ENCODE data around the gene QRSL1. TPM values are rescaled to one million over a fixed set of nuclear protein-coding genes. Genes with fewer than 3 reads are reported as not detected.
"Not testable (repeated sequence)": the region's sequence is repeated elsewhere in the genome, so short reads cannot be mapped to it uniquely, and the experiment has no call there.

QRSL1 gene
- polyA plus RNA-seq, 3 donors = 15.7 to 19.1 (median 18.2) TPM

GRCh38 chr6:106622412-106622811 is 7.0 kb upstream of the QRSL1 start:
- no peak for DNase-seq (ENCODE audit: low read depth in 3 of 3, low spot score in 2 of 3)

- DNase-seq (ENCODE audit: low read depth in 3 of 3, low spot score in 2 of 3) = no peak
Measured at GRCh38 chr6:106623039-106623438, 6.3 kb upstream of the QRSL1 start.

- DNase-seq (ENCODE audit: low read depth in 3 of 3, low spot score in 2 of 3) = no peak
Measured at GRCh38 chr6:106626485-106626884, 2.9 kb upstream of the QRSL1 start.

- DNase-seq (ENCODE audit: low read depth in 3 of 3, low spot score in 2 of 3) = not testable (repeated sequence)
Measured at GRCh38 chr6:106627760-106628159, 1.6 kb upstream of the QRSL1 start.

- DNase-seq (ENCODE audit: low read depth in 3 of 3, low spot score in 2 of 3) = no peak
Measured at GRCh38 chr6:106628658-106629102, 698 bp upstream of the QRSL1 start.

GRCh38 chr6:106629859-106630163 is 433 bp downstream of the QRSL1 start:
- DNase-seq (ENCODE audit: low read depth in 3 of 3, low spot score in 2 of 3) = peak in 1 of 3 donors; percentile 38

- DNase-seq (ENCODE audit: low read depth in 3 of 3, low spot score in 2 of 3) = no peak
Measured at GRCh38 chr6:106630366-106630765, 988 bp downstream of the QRSL1 start.

- no peak for DNase-seq (ENCODE audit: low read depth in 3 of 3, low spot score in 2 of 3)
Measured at GRCh38 chr6:106631346-106631745, 2.0 kb downstream of the QRSL1 start.

- no peak for DNase-seq (ENCODE audit: low read depth in 3 of 3, low spot score in 2 of 3)
Measured at GRCh38 chr6:106634565-106634964, 5.2 kb downstream of the QRSL1 start.

- no peak for DNase-seq (ENCODE audit: low read depth in 3 of 3, low spot score in 2 of 3)
Measured at GRCh38 chr6:106637051-106637716, 7.8 kb downstream of the QRSL1 start.

GRCh38 chr6:106637717-106638341 is 8.5 kb downstream of the QRSL1 start:
- DNase-seq (ENCODE audit: low read depth in 3 of 3, low spot score in 2 of 3) = no peak

GRCh38 chr6:106639812-106640211 is 10.4 kb downstream of the QRSL1 start:
- DNase-seq (ENCODE audit: low read depth in 3 of 3, low spot score in 2 of 3) = no peak

- DNase-seq (ENCODE audit: low read depth in 3 of 3, low spot score in 2 of 3) = no peak
Measured at GRCh38 chr6:106642476-106642875, 13.1 kb downstream of the QRSL1 start.

- no peak for DNase-seq (ENCODE audit: low read depth in 3 of 3, low spot score in 2 of 3)
Measured at GRCh38 chr6:106643061-106643460, 13.7 kb downstream of the QRSL1 start.

- DNase-seq (ENCODE audit: low read depth in 3 of 3, low spot score in 2 of 3) = no peak
Measured at GRCh38 chr6:106648651-106649308, 19.4 kb downstream of the QRSL1 start.

- DNase-seq (ENCODE audit: low read depth in 3 of 3, low spot score in 2 of 3) = no peak
Measured at GRCh38 chr6:106658469-106658868, 29.1 kb downstream of the QRSL1 start.

GRCh38 chr6:106659859-106660258 is 30.5 kb downstream of the QRSL1 start:
- DNase-seq (ENCODE audit: low read depth in 3 of 3, low spot score in 2 of 3) = no peak

GRCh38 chr6:106662458-106662857 is 33.1 kb downstream of the QRSL1 start:
- no peak for DNase-seq (ENCODE audit: low read depth in 3 of 3, low spot score in 2 of 3)

- DNase-seq (ENCODE audit: low read depth in 3 of 3, low spot score in 2 of 3) = no peak
Measured at GRCh38 chr6:106666282-106667021, 37.1 kb downstream of the QRSL1 start.

GRCh38 chr6:106667022-106667402 is 37.6 kb downstream of the QRSL1 start:
- no peak for DNase-seq (ENCODE audit: low read depth in 3 of 3, low spot score in 2 of 3)

GRCh38 chr6:106670236-106670635 is 40.9 kb downstream of the QRSL1 start:
- DNase-seq (ENCODE audit: low read depth in 3 of 3, low spot score in 2 of 3) = no peak
